Smooth muscle cell (in vitro differentiated cells): ENCODE data around the gene ADCY2. TPM values are rescaled to one million over a fixed set of nuclear protein-coding genes. Genes with fewer than 3 reads are reported as not detected.

Experiments used
- DNase-seq: peaks from one replicate; lab custom pipeline; 2025; ENCODE audit not compliant: unreplicated experiment; lab: John Stamatoyannopoulos, UW
- H2AFZ ChIP-seq: fragments of 200-600 bp; sonication (generic); 2 replicates; pipeline ENCODE4 v1.6.0; 2016; ENCODE audit warnings: antibody characterized with exemption, low read depth, mild to moderate bottlenecking
- H3F3A ChIP-seq: fragments of 200-600 bp; sonication (generic); 2 replicates; pipeline ENCODE4 v1.6.0; 2017; ENCODE audit warnings: antibody characterized with exemption, low read depth
- H3K27ac ChIP-seq: fragments of 200-600 bp; sonication (generic); 2 replicates; pipeline ENCODE4 v1.5.1; 2016; ENCODE audit warnings: low read depth, mild to moderate bottlenecking
- H3K27me3 ChIP-seq: fragments of 200-600 bp; sonication (generic); 2 replicates; pipeline ENCODE4 v1.6.1; 2016; ENCODE audit warnings: low read depth, mild to moderate bottlenecking
- H3K36me3 ChIP-seq: fragments of 200-600 bp; sonication (generic); 2 replicates; pipeline ENCODE4 v1.5.1; 2016; ENCODE audit warnings: low read depth
- H3K4me1 ChIP-seq: fragments of 200-600 bp; sonication (generic); 2 replicates; pipeline ENCODE4 v1.5.1; 2016; ENCODE audit warnings: low read depth
- H3K4me2 ChIP-seq: fragments of 200-600 bp; sonication (generic); 2 replicates; pipeline ENCODE4 v1.6.0; 2016; ENCODE audit warnings: mild to moderate bottlenecking
- H3K4me3 ChIP-seq: fragments of 200-600 bp; sonication (generic); 2 replicates; pipeline ENCODE4 v1.5.1; 2016; ENCODE audit warnings: mild to moderate bottlenecking
- H3K79me2 ChIP-seq: fragments of 200-600 bp; sonication (generic); 2 replicates; pipeline ENCODE4 v1.6.0; 2016; ENCODE audit warnings: low read depth, mild to moderate bottlenecking
- H3K9ac ChIP-seq: fragments of 200-600 bp; sonication (generic); 2 replicates; pipeline ENCODE4 v1.6.0; 2016; ENCODE audit warnings: low read depth
- H3K9me3 ChIP-seq: fragments of 200-600 bp; sonication (generic); replicated peaks from 2 replicates; pipeline ENCODE4 v1.5.1; 2016; ENCODE audit warnings: low read depth
- H4K20me1 ChIP-seq: fragments of 200-600 bp; sonication (generic); 2 replicates; pipeline ENCODE4 v1.6.0; 2016; ENCODE audit warnings: low read depth
- WGBS: methylation state at CpG from one replicate; pipeline ENCODE4 v1.1.7; 2016; ENCODE audit warnings: low lambda C conversion rate; 5-methylcytosine and 5-hydroxymethylcytosine counted together
- polyA plus RNA-seq: library from polyadenylated mRNA; unstranded; fragments of >200 nt; fragmentation: Nextera tagmentation; extraction: Ambion mirVana; gene quantifications from 2 replicates; pipeline ENCODE4 v1.2.1, GENCODE V29; 2016
- total RNA-seq: library from RNA; depleted of rRNA; stranded (reverse); fragments of >200 nt; gene quantifications from 2 replicates; pipeline ENCODE4 v1.2.3, GENCODE V29; 2014
- TF ChIP-seq, protein P1 (sequence below): fragments of 200-600 bp; sonication (generic); IDR thresholded peaks from 2 replicates; pipeline ENCODE4 v1.5.1; 2017; ENCODE audit warnings: borderline replicate concordance, mild to moderate bottlenecking, antibody characterized with exemption; ENCODE audit not compliant: insufficient read depth, poor library complexity, severe bottlenecking

The ADCY2 gene
- total and polyA plus RNA-seq, 2 experiments from 2014 or later, result 2.8 to 8.0 TPM

DNA sequence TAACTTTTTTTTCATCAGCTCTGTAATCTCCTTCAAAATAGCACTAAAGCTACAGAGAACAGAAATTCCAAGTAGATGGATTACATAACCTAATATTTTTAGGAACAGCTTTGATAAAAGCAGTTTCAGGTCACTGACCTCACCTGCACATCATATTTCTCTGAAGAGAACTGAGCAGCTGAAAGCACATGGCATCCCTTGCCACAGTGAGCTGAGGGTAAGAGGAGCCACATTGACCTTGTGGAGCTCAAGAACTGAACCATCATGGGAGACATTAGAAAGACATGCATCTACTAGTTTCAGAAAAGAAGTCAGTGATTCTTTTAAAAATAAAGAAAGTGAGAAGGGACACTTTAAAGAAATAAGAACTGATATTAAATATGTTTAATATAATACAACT is 232.3 kb downstream of the ADCY2 start:
- Histone ChIP-seq H3K9me3 (no peaks in the 10 kb centered on the region), H3K4me3 (no peak overlapping the region), H3K9ac (no peak overlapping the region), H3K27ac (no peak overlapping the region), H4K20me1 (no peaks in the 10 kb centered on the region), H2AFZ (no peak overlapping the region), H3K27me3 (no peaks in the 10 kb centered on the region), H3F3A (no peaks in the 10 kb centered on the region), H3K4me2 (no peak overlapping the region), H3K4me1 (no peaks in the 10 kb centered on the region), H3K79me2 (no peaks in the 10 kb centered on the region), H3K36me3 (no peaks in the 10 kb centered on the region)
- DNase-seq, result no peak
- TF ChIP-seq, protein P1, sequence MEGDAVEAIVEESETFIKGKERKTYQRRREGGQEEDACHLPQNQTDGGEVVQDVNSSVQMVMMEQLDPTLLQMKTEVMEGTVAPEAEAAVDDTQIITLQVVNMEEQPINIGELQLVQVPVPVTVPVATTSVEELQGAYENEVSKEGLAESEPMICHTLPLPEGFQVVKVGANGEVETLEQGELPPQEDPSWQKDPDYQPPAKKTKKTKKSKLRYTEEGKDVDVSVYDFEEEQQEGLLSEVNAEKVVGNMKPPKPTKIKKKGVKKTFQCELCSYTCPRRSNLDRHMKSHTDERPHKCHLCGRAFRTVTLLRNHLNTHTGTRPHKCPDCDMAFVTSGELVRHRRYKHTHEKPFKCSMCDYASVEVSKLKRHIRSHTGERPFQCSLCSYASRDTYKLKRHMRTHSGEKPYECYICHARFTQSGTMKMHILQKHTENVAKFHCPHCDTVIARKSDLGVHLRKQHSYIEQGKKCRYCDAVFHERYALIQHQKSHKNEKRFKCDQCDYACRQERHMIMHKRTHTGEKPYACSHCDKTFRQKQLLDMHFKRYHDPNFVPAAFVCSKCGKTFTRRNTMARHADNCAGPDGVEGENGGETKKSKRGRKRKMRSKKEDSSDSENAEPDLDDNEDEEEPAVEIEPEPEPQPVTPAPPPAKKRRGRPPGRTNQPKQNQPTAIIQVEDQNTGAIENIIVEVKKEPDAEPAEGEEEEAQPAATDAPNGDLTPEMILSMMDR, result no peak

- H3K27me3 ChIP-seq, result no peaks in the 10 kb centered on the region
- TF ChIP-seq, protein P1, result no peak
- no peak overlapping the region for H3K9ac ChIP-seq
- no peak overlapping the region for H3K4me3 ChIP-seq
- H3K36me3 ChIP-seq, result no peaks in the 10 kb centered on the region
- no peaks in the 10 kb centered on the region for H3K4me1 ChIP-seq
- no peak overlapping the region for H3K4me2 ChIP-seq
- no peak for DNase-seq
- H3K27ac ChIP-seq, result no peak overlapping the region
- H3F3A ChIP-seq, result no peaks in the 10 kb centered on the region
- no peak overlapping the region for H2AFZ ChIP-seq
- WGBS, result 86% methylated on average over 5 of the region's 5 CpGs
- H3K79me2 ChIP-seq, result no peaks in the 10 kb centered on the region
- H4K20me1 ChIP-seq, result no peaks in the 10 kb centered on the region
- no peaks in the 10 kb centered on the region for H3K9me3 ChIP-seq
These were observed 232.9 kb downstream of the ADCY2 start for GRCh38 chr5:7628820-7629219.

DNA sequence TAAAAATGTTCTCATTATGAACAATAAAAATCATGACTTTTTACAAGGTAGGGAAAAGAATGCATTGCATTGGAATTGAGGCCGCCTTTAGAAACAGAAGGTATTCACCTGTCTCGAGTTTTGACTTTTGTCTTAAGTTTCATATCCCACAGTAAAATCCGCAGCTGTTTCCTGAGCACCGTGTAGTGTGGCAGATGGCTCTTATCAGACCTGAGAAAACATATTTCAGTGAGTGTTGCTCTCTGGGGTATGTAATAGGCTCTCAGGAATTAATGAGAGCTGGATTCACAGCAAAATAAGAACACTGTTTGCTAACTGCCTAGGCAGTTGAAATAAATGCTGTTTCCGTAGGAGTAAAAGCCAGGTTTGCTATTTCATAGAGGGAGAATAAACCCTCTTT is 233.6 kb downstream of the ADCY2 start:
- no peak overlapping the region for H3K9ac ChIP-seq
- 87% methylated on average over 5 of the region's 5 CpGs for WGBS
- H3K27me3 ChIP-seq, result no peaks in the 10 kb centered on the region
- DNase-seq, result no peak
- no peak overlapping the region for H3K4me2 ChIP-seq
- H3K79me2 ChIP-seq, result no peaks in the 10 kb centered on the region
- H3K9me3 ChIP-seq, result no peaks in the 10 kb centered on the region
- no peak overlapping the region for H3K27ac ChIP-seq
- TF ChIP-seq, protein P1, result no peak
- no peaks in the 10 kb centered on the region for H3F3A ChIP-seq
- no peaks in the 10 kb centered on the region for H3K4me1 ChIP-seq
- H4K20me1 ChIP-seq, result no peaks in the 10 kb centered on the region
- H2AFZ ChIP-seq, result no peak overlapping the region
- no peak overlapping the region for H3K4me3 ChIP-seq
- no peaks in the 10 kb centered on the region for H3K36me3 ChIP-seq

DNA sequence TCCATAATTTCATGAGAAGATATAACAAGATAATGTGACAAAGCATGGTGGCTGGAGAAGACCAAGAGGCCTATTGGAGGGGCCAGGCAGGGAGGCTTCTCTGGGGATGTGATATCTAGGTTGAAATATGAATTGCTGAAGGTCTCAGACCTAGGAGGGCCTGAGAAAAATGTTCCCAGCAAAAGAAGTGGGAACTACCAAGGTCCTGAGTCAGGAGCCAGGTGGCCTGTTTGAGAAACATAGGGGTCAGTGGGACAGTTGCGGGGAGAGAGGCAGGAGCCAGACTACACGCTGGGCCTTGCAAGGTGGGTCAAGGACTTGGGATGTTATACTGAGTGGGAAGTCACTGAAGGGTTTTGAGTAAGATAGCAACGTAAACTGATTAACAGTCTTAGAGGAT is 238.9 kb downstream of the ADCY2 start:
- no peaks in the 10 kb centered on the region for H3K36me3 ChIP-seq
- DNase-seq, result no peak
- TF ChIP-seq, protein P1, result no peak
- H3K4me1 ChIP-seq, result no peaks in the 10 kb centered on the region
- H3K9me3 ChIP-seq, result no peaks in the 10 kb centered on the region
- H3K27me3 ChIP-seq, result no peaks in the 10 kb centered on the region
- H3K9ac ChIP-seq, result no peak overlapping the region
- H3K27ac ChIP-seq, result no peak overlapping the region
- WGBS, result 100% methylated on average over 3 of the region's 3 CpGs
- no peak overlapping the region for H3K4me3 ChIP-seq
- no peaks in the 10 kb centered on the region for H3F3A ChIP-seq
- H2AFZ ChIP-seq, result no peak overlapping the region
- H4K20me1 ChIP-seq, result no peaks in the 10 kb centered on the region
- no peak overlapping the region for H3K4me2 ChIP-seq
- no peaks in the 10 kb centered on the region for H3K79me2 ChIP-seq
